Measurements from ENCODE around the gene ZC3H12D. TPM values are rescaled to one million over a fixed set of nuclear protein-coding genes. Genes with fewer than 3 reads are reported as not detected.

ZC3H12D gene
- total RNA-seq, 2 experiments from 2014 or later = 37.4 to 37.6 TPM

GRCh38 chr6:149482545-149483333 is 2.1 kb downstream of the ZC3H12D start:
- peak; percentile 45 for DNase-seq

DNA sequence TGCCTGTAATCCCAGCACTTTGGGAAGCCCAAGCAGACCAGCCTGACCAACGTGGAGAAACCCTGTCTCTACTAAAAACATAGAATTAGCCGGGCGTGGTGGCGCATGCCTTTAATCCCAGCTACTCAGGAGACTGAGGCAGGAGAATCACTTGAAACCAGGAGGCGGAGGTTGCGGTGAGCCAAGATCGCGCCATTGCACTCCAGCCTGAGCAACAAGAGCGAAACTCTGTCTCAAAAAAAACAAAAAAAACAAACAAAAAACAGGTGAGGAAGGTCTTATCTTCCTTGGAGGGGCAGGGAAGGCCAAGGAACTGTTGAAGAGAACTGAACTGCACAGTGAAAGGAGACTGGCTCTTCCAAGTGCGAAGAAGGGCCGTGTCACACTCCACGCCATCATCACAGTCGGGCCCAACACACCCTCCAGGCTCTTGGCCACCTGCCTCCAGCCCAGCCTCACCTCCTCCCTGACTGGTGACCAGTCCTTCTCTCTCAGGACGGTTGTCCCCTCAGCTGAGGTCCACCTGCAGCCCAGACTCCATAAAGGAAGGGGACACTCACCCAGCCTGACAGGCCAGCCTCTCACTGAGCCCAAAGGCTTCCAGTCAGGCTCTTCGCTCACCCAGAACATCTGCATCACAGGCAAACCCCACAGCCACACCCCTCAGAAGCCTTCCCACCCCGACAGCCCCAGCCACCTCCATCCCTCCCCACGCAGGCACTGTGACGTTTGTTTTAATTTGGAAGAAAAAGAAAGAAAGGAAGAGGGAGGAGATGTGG is 4.1 kb downstream of the ZC3H12D start:
- DNase-seq = peak; percentile 57

More at GRCh38 chr6:149482545-149483333, 2.1 kb downstream of the ZC3H12D start:
- Mint-ChIP-seq H3K27me3 (no peaks in the 10 kb centered on the region), H3K27ac (peak overlapping the region; percentile 96), H3K4me1 (peaks cover 51% of the 10 kb centered on the region), H3K36me3 (ENCODE audit: low read depth) (peaks cover 53% of the 10 kb centered on the region), H3K4me3 (peak overlapping the region; percentile 98), H3K9me3 (no peaks in the 10 kb centered on the region)
- CTCF ChIA-PET = interaction anchor here (1.0 to 3.1 kb wide), 7 partner anchors 15 to 165 kb away, joined by 3 to 16 read pairs (median 4); partner anchors contain the start of gene KATNA1
- POLR2A ChIA-PET = interaction anchor here (0.8 to 2.1 kb wide), 7 partner anchors 20 to 388 kb away, joined by 3 to 10 read pairs (median 3); partner anchors contain the start of gene TAB2

GRCh38 chr6:149478631-149479314 is 6.0 kb downstream of the ZC3H12D start:
- CTCF ChIA-PET = interaction anchor here (1.2 to 2.0 kb wide), 2 partner anchors 16 to 38 kb away, joined by 4 to 7 read pairs; no protein-coding TSS in a partner anchor
- peak overlapping the region; percentile 12 for H3K27ac Mint-ChIP-seq
- H3K27me3 Mint-ChIP-seq = no peaks in the 10 kb centered on the region
- POLR2A ChIA-PET = interaction anchor here (1.3 to 2.5 kb wide), 4 partner anchors 15 to 67 kb away, joined by 4 to 10 read pairs (median 6); partner anchors contain the start of gene PPIL4
- no peak for DNase-seq
- H3K9me3 Mint-ChIP-seq = no peaks in the 10 kb centered on the region
- H3K4me1 Mint-ChIP-seq = peaks cover 55% of the 10 kb centered on the region
- peaks cover 56% of the 10 kb centered on the region for H3K36me3 Mint-ChIP-seq (ENCODE audit: low read depth)
- H3K4me3 Mint-ChIP-seq = no peak overlapping the region

More for the DNA sequence above, 4.1 kb downstream of the ZC3H12D start:
- no peaks in the 10 kb centered on the region for H3K27me3 Mint-ChIP-seq
- H3K36me3 Mint-ChIP-seq (ENCODE audit: low read depth) = peaks cover 61% of the 10 kb centered on the region
- ChIA-PET POLR2A (interaction anchor here (1.1 to 2.5 kb wide), 4 partner anchors 13 to 448 kb away, joined by 3 to 10 read pairs (median 4); no protein-coding TSS in a partner anchor), CTCF (interaction anchor here (0.9 to 2.0 kb wide), 2 partner anchors 9 to 36 kb away, joined by 3 to 7 read pairs; no protein-coding TSS in a partner anchor)
- peak overlapping the region; percentile 96 for H3K27ac Mint-ChIP-seq
- no peaks in the 10 kb centered on the region for H3K9me3 Mint-ChIP-seq
- H3K4me3 Mint-ChIP-seq = peak overlapping the region; percentile 98
- peaks cover 59% of the 10 kb centered on the region for H3K4me1 Mint-ChIP-seq

DNA sequence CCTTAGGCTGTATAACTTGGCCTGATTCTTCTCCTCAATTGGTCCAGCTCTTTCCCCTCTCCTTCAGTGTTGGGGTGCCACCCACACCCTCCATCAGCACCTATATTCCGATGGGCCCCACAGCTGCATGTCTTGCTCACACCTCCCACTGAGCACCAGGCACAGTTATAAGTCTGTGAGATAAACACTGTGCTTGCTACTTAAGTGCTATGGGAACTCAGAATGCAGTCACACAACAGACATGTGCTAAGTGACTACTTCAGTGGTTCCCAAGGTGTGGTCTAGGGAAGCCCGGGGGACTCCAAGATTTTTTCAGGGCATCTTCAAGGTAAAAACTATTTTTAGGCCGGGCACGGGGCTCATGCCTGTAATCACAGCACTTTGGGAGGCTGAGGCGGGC is 7.3 kb downstream of the ZC3H12D start:
- ChIA-PET CTCF (no interaction called here), POLR2A (interaction anchor here (2.4 kb wide), 1 partner anchor 16 kb away, joined by 7 read pairs; no protein-coding TSS in a partner anchor)
- Mint-ChIP-seq H3K36me3 (ENCODE audit: low read depth) (peaks cover 58% of the 10 kb centered on the region), H3K4me1 (peaks cover 67% of the 10 kb centered on the region), H3K9me3 (no peaks in the 10 kb centered on the region), H3K27me3 (no peaks in the 10 kb centered on the region), H3K27ac (peak overlapping the region; percentile 37), H3K4me3 (no peak overlapping the region)
- no peak for DNase-seq

GRCh38 chr6:149476789-149477455 is 7.9 kb downstream of the ZC3H12D start:
- Mint-ChIP-seq H3K4me3 (no peak overlapping the region), H3K9me3 (no peaks in the 10 kb centered on the region), H3K4me1 (peaks cover 73% of the 10 kb centered on the region), H3K36me3 (ENCODE audit: low read depth) (peaks cover 58% of the 10 kb centered on the region), H3K27ac (no peak overlapping the region), H3K27me3 (no peaks in the 10 kb centered on the region)
- ChIA-PET CTCF (no interaction called here), POLR2A (no interaction called here)
- DNase-seq = no peak

GRCh38 chr6:149474108-149474935 is 10.5 kb downstream of the ZC3H12D start:
- Mint-ChIP-seq H3K9me3 (no peaks in the 10 kb centered on the region), H3K4me3 (no peak overlapping the region), H3K27ac (no peak overlapping the region), H3K4me1 (peaks cover 63% of the 10 kb centered on the region), H3K27me3 (no peaks in the 10 kb centered on the region), H3K36me3 (ENCODE audit: low read depth) (peaks cover 53% of the 10 kb centered on the region)
- ChIA-PET POLR2A (interaction anchor here (0.9 to 1.8 kb wide), 6 partner anchors 21 to 443 kb away, joined by 3 to 5 read pairs (median 4); no protein-coding TSS in a partner anchor), CTCF (interaction anchor here (0.8 to 1.7 kb wide), 7 partner anchors 14 to 446 kb away, joined by 3 to 7 read pairs (median 3); no protein-coding TSS in a partner anchor)
- DNase-seq = no peak

DNA sequence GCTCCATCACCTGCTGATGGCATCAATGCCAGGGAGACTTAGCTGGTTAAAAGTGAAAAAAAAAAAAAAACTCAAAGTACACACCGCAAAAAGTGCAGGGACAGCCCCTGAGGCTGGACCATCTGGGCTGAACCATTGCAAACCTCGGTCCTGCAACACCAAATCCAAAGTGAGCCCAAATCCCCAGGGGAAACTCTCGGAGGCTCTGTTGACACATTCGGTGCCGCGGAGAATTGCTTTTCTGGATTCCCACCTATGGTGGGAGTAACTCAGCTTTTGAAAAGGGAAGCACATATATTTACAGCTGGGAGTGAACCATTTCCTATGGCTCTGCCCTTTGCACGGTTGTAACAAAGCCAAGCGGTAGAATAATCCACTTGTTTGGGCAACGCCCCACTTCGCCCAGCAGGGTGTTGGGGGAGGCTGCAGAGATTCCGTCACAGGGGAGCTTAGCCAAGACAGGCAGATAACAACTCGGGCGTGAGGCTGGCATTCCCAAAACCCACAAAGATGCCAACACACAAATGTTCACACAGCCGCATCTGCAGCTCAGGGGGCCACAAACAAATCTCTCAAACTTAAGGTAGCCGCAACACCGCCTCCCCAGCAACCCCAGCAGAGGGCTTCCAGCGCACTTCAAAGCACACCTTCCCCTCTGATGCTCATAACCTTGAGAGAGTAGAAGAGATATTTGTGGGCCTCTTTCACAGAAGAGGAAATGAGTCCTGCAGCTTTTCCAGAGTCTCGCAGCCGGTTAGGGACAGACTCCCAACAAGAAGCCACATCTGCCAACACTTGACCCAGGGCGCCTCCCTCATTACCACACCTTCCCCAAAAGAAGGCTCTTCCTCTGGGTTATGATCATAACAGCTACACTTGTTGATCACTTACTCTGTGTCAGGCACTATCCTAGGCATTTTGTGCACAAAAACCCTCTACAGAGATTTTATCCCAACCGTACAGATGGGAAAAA is 11.4 kb downstream of the ZC3H12D start:
- H3K36me3 Mint-ChIP-seq (ENCODE audit: low read depth) = peaks cover 50% of the 10 kb centered on the region
- H3K27me3 Mint-ChIP-seq = no peaks in the 10 kb centered on the region
- no peak for DNase-seq
- peak overlapping the region; percentile 63 for H3K27ac Mint-ChIP-seq
- no peaks in the 10 kb centered on the region for H3K9me3 Mint-ChIP-seq
- CTCF ChIA-PET = interaction anchor here (0.8 to 1.7 kb wide), 7 partner anchors 15 to 445 kb away, joined by 3 to 7 read pairs (median 3); no protein-coding TSS in a partner anchor
- H3K4me3 Mint-ChIP-seq = no peak overlapping the region
- POLR2A ChIA-PET = interaction anchor here (0.9 to 1.8 kb wide), 6 partner anchors 22 to 442 kb away, joined by 3 to 5 read pairs (median 4); no protein-coding TSS in a partner anchor
- peaks cover 62% of the 10 kb centered on the region for H3K4me1 Mint-ChIP-seq

DNA sequence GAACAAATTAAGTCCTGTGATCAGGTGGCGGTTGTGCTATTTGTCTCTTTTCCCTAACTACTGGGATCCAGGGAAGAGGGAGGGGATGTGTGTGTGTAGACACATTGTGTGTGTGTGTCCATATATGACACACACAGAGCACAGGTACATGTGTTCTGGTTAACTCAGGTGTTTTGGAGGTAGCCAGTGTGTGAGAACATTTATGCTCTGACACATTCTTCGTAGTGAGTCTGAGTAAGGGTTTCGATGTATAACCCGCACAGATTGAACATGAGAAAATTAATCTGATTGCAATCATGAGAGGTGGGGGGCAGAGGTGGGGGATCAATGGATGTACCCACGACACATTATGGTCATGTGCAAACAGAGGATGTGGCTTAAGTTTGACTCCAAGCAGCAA is 12.6 kb downstream of the ZC3H12D start:
- CTCF ChIA-PET = interaction anchor here (1.1 kb wide), 1 partner anchor 18 kb away, joined by 3 read pairs; no protein-coding TSS in a partner anchor
- Mint-ChIP-seq H3K4me3 (no peak overlapping the region), H3K27ac (peak overlapping the region; percentile 63), H3K4me1 (peaks cover 62% of the 10 kb centered on the region), H3K27me3 (no peaks in the 10 kb centered on the region), H3K36me3 (ENCODE audit: low read depth) (peaks cover 48% of the 10 kb centered on the region), H3K9me3 (no peaks in the 10 kb centered on the region)
- no peak for DNase-seq
- POLR2A ChIA-PET = no interaction called here

GRCh38 chr6:149471801-149472200 is 13.0 kb downstream of the ZC3H12D start:
- H3K27me3 Mint-ChIP-seq = no peaks in the 10 kb centered on the region
- POLR2A ChIA-PET = no interaction called here
- no peak overlapping the region for H3K4me3 Mint-ChIP-seq
- DNase-seq = no peak
- CTCF ChIA-PET = no interaction called here
- peaks cover 49% of the 10 kb centered on the region for H3K36me3 Mint-ChIP-seq (ENCODE audit: low read depth)
- no peaks in the 10 kb centered on the region for H3K9me3 Mint-ChIP-seq
- H3K27ac Mint-ChIP-seq = peak overlapping the region; percentile 63
- H3K4me1 Mint-ChIP-seq = peaks cover 58% of the 10 kb centered on the region

GRCh38 chr6:149470948-149471347 is 13.9 kb downstream of the ZC3H12D start:
- H3K4me3 Mint-ChIP-seq = no peak overlapping the region
- no peaks in the 10 kb centered on the region for H3K27me3 Mint-ChIP-seq
- H3K27ac Mint-ChIP-seq = no peak overlapping the region
- peaks cover 60% of the 10 kb centered on the region for H3K4me1 Mint-ChIP-seq
- peaks cover 52% of the 10 kb centered on the region for H3K36me3 Mint-ChIP-seq (ENCODE audit: low read depth)
- no peaks in the 10 kb centered on the region for H3K9me3 Mint-ChIP-seq
- POLR2A ChIA-PET = no interaction called here
- no peak for DNase-seq
- CTCF ChIA-PET = no interaction called here

Measured in activated CD4-positive, alpha-beta memory T cell treated with anti-CD3 and anti-CD28 coated beads, Interleukin-2, amount 10 ng/mL, durations not matched to agents 7 days and 5 days (primary cell).